RWPE1 (cell line): ENCODE data around the gene NTSR1.

Experiments used
- CTCF ChIA-PET: fragments of 350-600 bp; sonication (Branson Sonifier 250); formaldehyde crosslinking; extraction: SDS; loops from one replicate; lab custom pipeline; 2021; lab: Yijun Ruan, JAX
- POLR2A ChIA-PET: fragments of 400-600 bp; formaldehyde crosslinking; extraction: SDS; loops from one replicate; lab custom pipeline; 2020; ENCODE audit warnings: antibody characterized with exemption; ENCODE audit not compliant: low non-redundant PET; lab: Yijun Ruan, JAX
- DNase-seq: peaks from one replicate; pipeline ENCODE4 v3.0.0; 2012; ENCODE audit warnings: low spot score
- H3K27ac ChIP-seq: fragments of 450-650 bp; 2 replicates; pipeline ENCODE4 v1.5.1; 2017
- CTCF ChIP-seq: fragments of 450-650 bp; conservative IDR thresholded peaks from 2 replicates; pipeline ENCODE4 v1.5.1; 2017; ENCODE audit warnings: low read depth, mild to moderate bottlenecking

The NTSR1 gene

DNA sequence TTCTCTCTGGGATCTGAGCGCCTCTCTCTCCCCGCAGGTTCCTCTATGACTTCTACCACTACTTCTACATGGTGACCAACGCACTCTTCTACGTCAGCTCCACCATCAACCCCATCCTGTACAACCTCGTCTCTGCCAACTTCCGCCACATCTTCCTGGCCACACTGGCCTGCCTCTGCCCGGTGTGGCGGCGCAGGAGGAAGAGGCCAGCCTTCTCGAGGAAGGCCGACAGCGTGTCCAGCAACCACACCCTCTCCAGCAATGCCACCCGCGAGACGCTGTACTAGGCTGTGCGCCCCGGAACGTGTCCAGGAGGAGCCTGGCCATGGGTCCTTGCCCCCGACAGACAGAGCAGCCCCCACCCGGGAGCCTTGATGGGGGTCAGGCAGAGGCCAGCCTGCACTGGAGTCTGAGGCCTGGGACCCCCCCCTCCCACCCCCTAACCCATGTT is 51.4 kb downstream of the NTSR1 start:
- no peak for DNase-seq
- peak overlapping the region; percentile 65 for H3K27ac ChIP-seq
- TF ChIP-seq CTCF: no peak
- ChIA-PET POLR2A (interaction anchor here (0.6 kb wide), 1 partner anchor 11 kb away, joined by 5 read pairs; no protein-coding TSS in a partner anchor), CTCF (interaction anchor here (0.6 kb wide), 1 partner anchor 71 kb away, joined by 7 read pairs; no protein-coding TSS in a partner anchor)

- peak overlapping the region; percentile 65 for H3K27ac ChIP-seq
- no peak for DNase-seq
- no peak for TF ChIP-seq CTCF
- ChIA-PET POLR2A (no interaction called here), CTCF (interaction anchor here (0.6 to 1.1 kb wide), 2 partner anchors 31 to 71 kb away, joined by 7 to 9 read pairs; no protein-coding TSS in a partner anchor)
Measured at GRCh38 chr20:62760471-62760855, 51.8 kb downstream of the NTSR1 start.

GRCh38 chr20:62760856-62761758 is 52.5 kb downstream of the NTSR1 start:
- DNase-seq: no peak
- TF ChIP-seq CTCF: no peak
- peak overlapping the region; percentile 65 for H3K27ac ChIP-seq
- ChIA-PET POLR2A (no interaction called here), CTCF (interaction anchor here (0.6 to 1.1 kb wide), 4 partner anchors 30 to 74 kb away, joined by 3 to 9 read pairs (median 3); partner anchors contain the start of gene NTSR1)

- no peak for TF ChIP-seq CTCF
- H3K27ac ChIP-seq: peak overlapping the region; percentile 65
- POLR2A ChIA-PET: no interaction called here
- no peak for DNase-seq
- CTCF ChIA-PET: interaction anchor here (0.6 to 1.1 kb wide), 3 partner anchors 53 to 75 kb away, joined by 3 read pairs; partner anchors contain the start of gene NTSR1
Measured at GRCh38 chr20:62761759-62762131, 53.1 kb downstream of the NTSR1 start.

DNA sequence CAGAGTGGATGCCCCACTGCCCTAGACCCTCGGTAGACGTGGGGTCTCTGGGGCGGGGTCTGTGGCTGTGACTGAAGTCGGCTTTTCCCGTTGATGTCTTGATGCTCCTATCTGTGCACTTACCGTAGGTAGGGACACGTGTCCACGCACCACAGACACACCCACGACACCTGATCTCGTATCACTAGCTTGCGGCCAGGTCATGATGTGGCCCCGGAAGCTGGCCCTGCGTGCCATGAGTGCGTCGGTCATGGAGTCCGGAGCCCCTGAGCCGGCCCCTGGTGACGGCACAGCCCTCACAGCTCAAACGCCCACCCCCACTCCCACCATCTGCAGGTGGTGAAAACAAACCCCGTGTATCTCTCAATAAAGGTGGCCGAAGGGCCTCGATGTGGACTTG is 53.7 kb downstream of the NTSR1 start:
- ChIA-PET POLR2A (no interaction called here), CTCF (interaction anchor here (0.6 to 1.2 kb wide), 2 partner anchors 29 to 74 kb away, joined by 3 to 6 read pairs; no protein-coding TSS in a partner anchor)
- H3K27ac ChIP-seq: peak overlapping the region; percentile 65
- DNase-seq: no peak
- no peak for TF ChIP-seq CTCF

- POLR2A ChIA-PET: no interaction called here
- DNase-seq: no peak
- peak overlapping the region; percentile 65 for H3K27ac ChIP-seq
- CTCF ChIA-PET: interaction anchor here (0.6 to 1.2 kb wide), 4 partner anchors 11 to 296 kb away, joined by 3 to 6 read pairs (median 3); no protein-coding TSS in a partner anchor
- no peak for TF ChIP-seq CTCF
Measured at GRCh38 chr20:62762801-62763368, 54.2 kb downstream of the NTSR1 start.
